K562 (cell line): Measurements from ENCODE around the gene PLS1. TPM values are rescaled to one million over a fixed set of nuclear protein-coding genes. Genes with fewer than 3 reads are reported as not detected.

Source experiments
- ATAC-seq: fragments of 200-7000 bp; cut with Tn5 transposase; 3 replicates; pipeline ENCODE4 v1.9.1; 2020; ENCODE audit warnings: moderate library complexity
- BruUV-seq: library from RNA; stranded (reverse); fragments of 400-500 nt; replicated peaks from 2 replicates; lab custom pipeline; 2021; lab: Mats Ljungman, UMichigan
- CTCF ChIA-PET: fragments of 300-600 bp; formaldehyde crosslinking; extraction: SDS; loops from one replicate; lab custom pipeline; 2021; ENCODE audit warnings: low intra/inter-chr PET ratio; lab: Yijun Ruan, JAX
- POLR2A ChIA-PET: fragments of 300-600, 350-650 bp; sonication (Branson Sonifier 250); formaldehyde crosslinking; extraction: SDS; loops from one replicate; lab custom pipeline; 2021; ENCODE audit warnings: antibody characterized with exemption, inconsistent platforms; lab: Yijun Ruan, JAX
- DNase-seq, 4 experiments: peaks; one replicate each; pipeline versions ENCODE4 v3.0.0 to v3.0.0-alpha.2; 2011 to 2018; ENCODE audit warnings: low spot score in 3 of 4, mixed read lengths in 3 of 4; ENCODE audit errors: extremely low read depth in 1 of 4
- FAIRE-seq: peaks from 2 replicates; lab custom pipeline; 2011; peaks lifted over from hg19 to GRCh38; lab: Jason Lieb, UNC
- H2AFZ ChIP-seq: 2 replicates; pipeline ENCODE4 v1.6.0; 2011; ENCODE audit warnings: low read depth, low read length, control low read depth, inconsistent platforms
- H3K27ac ChIP-seq: fragments of 200-600 bp; 3 replicates; pipeline ENCODE4 v1.8.0; 2011; ENCODE audit warnings: low read depth, mild to moderate bottlenecking, control low read depth, inconsistent platforms, low read length, moderate library complexity, mixed read lengths; ENCODE audit errors: extremely low read depth
- H3K27me3 ChIP-seq, 2 experiments: fragments of 300-600 bp in 1 of 2; 2 replicates in 1 of 2; 3 replicates in 1 of 2; pipeline versions ENCODE4 v1.6.0 to v1.8.0; 2011; ENCODE audit warnings: inconsistent platforms in 2 of 2, low read length in 2 of 2, mild to moderate bottlenecking in 1 of 2, mixed read lengths in 1 of 2, moderate library complexity in 1 of 2; ENCODE audit not compliant: control insufficient read depth in 2 of 2, insufficient read depth in 2 of 2
- H3K36me3 ChIP-seq: fragments of 300-600 bp; 3 replicates; pipeline ENCODE4 v1.8.0; 2011; ENCODE audit warnings: mild to moderate bottlenecking, low read length, inconsistent platforms; ENCODE audit not compliant: control insufficient read depth, insufficient read depth
- H3K4me1 ChIP-seq, 2 experiments: fragments of 200-600 bp in 1 of 2; replicated peaks in 1 of 2; 2 replicates in 1 of 2; 3 replicates in 1 of 2; pipeline versions ENCODE4 v1.5.1 to v1.8.0; 2011; ENCODE audit warnings: inconsistent platforms in 2 of 2, low read length in 2 of 2, mild to moderate bottlenecking in 1 of 2, mixed read lengths in 1 of 2, moderate library complexity in 1 of 2; ENCODE audit not compliant: control insufficient read depth in 2 of 2, insufficient read depth in 2 of 2
- H3K4me2 ChIP-seq: 2 replicates; pipeline ENCODE4 v1.6.1; 2011; ENCODE audit warnings: low read length, control low read depth, inconsistent platforms, mixed read lengths; ENCODE audit not compliant: insufficient read depth
- H3K4me3 ChIP-seq: fragments of 200-600 bp; sonication (generic), shearing (Covaris generic); 2 replicates; pipeline ENCODE4 v1.5.1; 2016; ENCODE audit warnings: control low read depth, inconsistent platforms
- H3K79me2 ChIP-seq: fragments of 200-600 bp; 3 replicates; pipeline ENCODE4 v1.8.0; 2011; ENCODE audit warnings: low read length, inconsistent platforms; ENCODE audit not compliant: control insufficient read depth, insufficient read depth
- H3K9ac ChIP-seq, 2 experiments: 2 replicates each; pipeline versions ENCODE4 v1.6.0 to v1.6.1; 2011; ENCODE audit warnings: low read depth in 2 of 2, low read length in 2 of 2, control low read depth in 1 of 2, inconsistent platforms in 1 of 2, mild to moderate bottlenecking in 1 of 2, mixed read lengths in 1 of 2; ENCODE audit not compliant: insufficient read depth in 1 of 2
- H3K9me1 ChIP-seq: one replicate; pipeline ENCODE4 v1.6.0; 2011; ENCODE audit warnings: inconsistent platforms, mild to moderate bottlenecking, low read length, moderate library complexity; ENCODE audit not compliant: control insufficient read depth, insufficient read depth
- H3K9me3 ChIP-seq: replicated peaks from 2 replicates; pipeline ENCODE4 v1.5.1; 2011; ENCODE audit warnings: low read depth, low read length, inconsistent platforms; ENCODE audit not compliant: control insufficient read depth, insufficient read depth
- H4K20me1 ChIP-seq: replicated peaks from 2 replicates; pipeline ENCODE4 v1.6.1; 2011; ENCODE audit warnings: low read length, inconsistent platforms, mixed read lengths; ENCODE audit not compliant: control insufficient read depth, insufficient read depth
- GABPA ChIP-seq: fragments of 200-800 bp; sonication (Bioruptor generic); conservative IDR thresholded peaks from 2 replicates; pipeline ENCODE4 v1.6.1; 2016; ENCODE audit warnings: low read depth, missing genetic modification characterization, missing compliant biosample characterization
- HLTF ChIP-seq: fragments of 450-650 bp; IDR thresholded peaks from 2 replicates; pipeline ENCODE4 v1.6.1; 2016
- NCOR1 ChIP-seq: fragments of 450-650 bp; IDR thresholded peaks from 2 replicates; pipeline ENCODE4 v1.6.1; 2016; ENCODE audit warnings: mild to moderate bottlenecking, moderate library complexity
- PML ChIP-seq: IDR thresholded peaks from 2 replicates; pipeline ENCODE4 v1.6.1; 2012; ENCODE audit warnings: low read length, inconsistent platforms
- YBX1 ChIP-seq: fragments of 450-650 bp; IDR thresholded peaks from 2 replicates; pipeline ENCODE4 v1.7.1; 2016; ENCODE audit warnings: mild to moderate bottlenecking
- ZBTB8A ChIP-seq: fragments of 450-650 bp; IDR thresholded peaks from 2 replicates; pipeline ENCODE4 v1.6.1; 2018; ENCODE audit warnings: mild to moderate bottlenecking, moderate library complexity; ENCODE audit not compliant: partially characterized antibody
- WGBS: fragments of 100-300 bp; shearing (Covaris generic); methylation state at CpG from one replicate; pipeline ENCODE4 v1.1.6; 2016; ENCODE audit warnings: low coverage, mixed read lengths; ENCODE audit not compliant: insufficient coverage; ENCODE audit errors: missing lambda C conversion rate; 5-methylcytosine and 5-hydroxymethylcytosine counted together
- in situ Hi-C: fragments of 300-500 bp; cut with MboI; formaldehyde crosslinking; loops from 4 replicates; pipeline ENCODE4 v1.15.0; 2018; ENCODE audit warnings: inconsistent platforms, mixed read lengths
- intact Hi-C: fragments of 100-400 bp; cut with micrococcal nuclease; formaldehyde crosslinking; loops from 2 replicates; pipeline ENCODE4 v1.14.2; 2022
- polyA plus RNA-seq, 8 experiments: library from polyadenylated mRNA; depleted of rRNA in 4 of 8; stranded (reverse) in 5 of 8; unstranded in 3 of 8; fragments of >200 nt; fragmentation: Nextera tagmentation in 2 of 8; fragmentation: Illumina TruSeq in 1 of 8; extraction: Ambion mirVana in 2 of 8; extraction: Trizol in 1 of 8; gene quantifications; 2 replicates each; pipeline versions ENCODE4 v1.2.1 to v1.2.3, GENCODE V29; 2011 to 2014; ENCODE audit warnings: inconsistent platforms in 1 of 8, missing spikeins in 1 of 8
- total RNA-seq, 7 experiments: library from RNA; depleted of rRNA in 6 of 7; stranded (reverse); fragments of >200 nt in 6 of 7; fragmentation: Illumina TruSeq in 2 of 7; extraction: Trizol in 2 of 7; gene quantifications; 2 replicates each; pipeline versions ENCODE4 v1.2.1 to v1.2.3, GENCODE V29; 2011 to 2021; ENCODE audit warnings: low replicate concordance in 1 of 7
- TF ChIP-seq, protein P1 (sequence below), 3 experiments: fragments of 200-800 bp in 1 of 3; fragments of 250-450 bp in 1 of 3; fragments of 450-650 bp in 1 of 3; sonication (Bioruptor Pico) in 1 of 3; sonication (Bioruptor generic) in 1 of 3; formaldehyde crosslinking in 1 of 3; IDR thresholded peaks; 2 replicates each; pipeline versions ENCODE4 v1.6.1 to v1.8.0; 2016 to 2022; ENCODE audit warnings: mild to moderate bottlenecking in 2 of 3, missing genetic modification characterization in 2 of 3, missing compliant biosample characterization in 1 of 3, moderate library complexity in 1 of 3
- TF ChIP-seq, protein P2 (sequence below): sonication (generic); formaldehyde crosslinking; IDR thresholded peaks from 2 replicates; pipeline ENCODE4 v1.8.0; 2022; ENCODE audit warnings: mild to moderate bottlenecking, missing genetic modification reagents

Gene PLS1
- total and polyA plus RNA-seq, 9 of the 15 experiments (the other 6 are each of a cell fraction or from before 2014, with no cell fraction given), result 6.1 to 21.3 (median 13.0) TPM

- FAIRE-seq (no peak), ATAC-seq (no peak), DNase-seq (no peak)
- no peak overlapping the region for H3K4me3 ChIP-seq
- H3K4me2 ChIP-seq, result no peak overlapping the region
- intact Hi-C loops, result no loop called here
- WGBS, result 58% methylated on average over 2 of the region's 2 CpGs
- POLR2A ChIA-PET, result no interaction called here
- peaks cover 0 to 19% of the 10 kb centered on the region in 2 experiments; a peak in 2 of 5 replicates for H3K4me1 ChIP-seq
- no peak overlapping the region for H3K9ac ChIP-seq
- in situ Hi-C loops, result no loop called here
- no peak overlapping the region for H3K27ac ChIP-seq
- H3K9me1 ChIP-seq, result no peaks in the 10 kb centered on the region
- no peaks in the 10 kb centered on the region for H3K9me3 ChIP-seq
- peaks cover 11% of the 10 kb centered on the region; the same call in 1 of the 2 replicates for H4K20me1 ChIP-seq
- no TSS peak for BruUV-seq
- H2AFZ ChIP-seq, result no peak overlapping the region
- TF ChIP-seq, protein P1, sequence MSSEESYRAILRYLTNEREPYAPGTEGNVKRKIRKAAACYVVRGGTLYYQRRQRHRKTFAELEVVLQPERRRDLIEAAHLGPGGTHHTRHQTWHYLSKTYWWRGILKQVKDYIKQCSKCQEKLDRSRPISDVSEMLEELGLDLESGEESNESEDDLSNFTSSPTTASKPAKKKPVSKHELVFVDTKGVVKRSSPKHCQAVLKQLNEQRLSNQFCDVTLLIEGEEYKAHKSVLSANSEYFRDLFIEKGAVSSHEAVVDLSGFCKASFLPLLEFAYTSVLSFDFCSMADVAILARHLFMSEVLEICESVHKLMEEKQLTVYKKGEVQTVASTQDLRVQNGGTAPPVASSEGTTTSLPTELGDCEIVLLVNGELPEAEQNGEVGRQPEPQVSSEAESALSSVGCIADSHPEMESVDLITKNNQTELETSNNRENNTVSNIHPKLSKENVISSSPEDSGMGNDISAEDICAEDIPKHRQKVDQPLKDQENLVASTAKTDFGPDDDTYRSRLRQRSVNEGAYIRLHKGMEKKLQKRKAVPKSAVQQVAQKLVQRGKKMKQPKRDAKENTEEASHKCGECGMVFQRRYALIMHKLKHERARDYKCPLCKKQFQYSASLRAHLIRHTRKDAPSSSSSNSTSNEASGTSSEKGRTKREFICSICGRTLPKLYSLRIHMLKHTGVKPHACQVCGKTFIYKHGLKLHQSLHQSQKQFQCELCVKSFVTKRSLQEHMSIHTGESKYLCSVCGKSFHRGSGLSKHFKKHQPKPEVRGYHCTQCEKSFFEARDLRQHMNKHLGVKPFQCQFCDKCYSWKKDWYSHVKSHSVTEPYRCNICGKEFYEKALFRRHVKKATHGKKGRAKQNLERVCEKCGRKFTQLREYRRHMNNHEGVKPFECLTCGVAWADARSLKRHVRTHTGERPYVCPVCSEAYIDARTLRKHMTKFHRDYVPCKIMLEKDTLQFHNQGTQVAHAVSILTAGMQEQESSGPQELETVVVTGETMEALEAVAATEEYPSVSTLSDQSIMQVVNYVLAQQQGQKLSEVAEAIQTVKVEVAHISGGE (CRISPR knock-in tag; IDR thresholded peaks at IDR 0.05), result no peak
- TF ChIP-seq PML, result no peak
- no peak for TF ChIP-seq GABPA
- no peak for TF ChIP-seq HLTF
- TF ChIP-seq YBX1, result no peak
- TF ChIP-seq, protein P2, sequence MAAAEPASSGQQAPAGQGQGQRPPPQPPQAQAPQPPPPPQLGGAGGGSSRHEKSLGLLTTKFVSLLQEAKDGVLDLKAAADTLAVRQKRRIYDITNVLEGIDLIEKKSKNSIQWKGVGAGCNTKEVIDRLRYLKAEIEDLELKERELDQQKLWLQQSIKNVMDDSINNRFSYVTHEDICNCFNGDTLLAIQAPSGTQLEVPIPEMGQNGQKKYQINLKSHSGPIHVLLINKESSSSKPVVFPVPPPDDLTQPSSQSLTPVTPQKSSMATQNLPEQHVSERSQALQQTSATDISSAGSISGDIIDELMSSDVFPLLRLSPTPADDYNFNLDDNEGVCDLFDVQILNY (CRISPR knock-in tag), result no peak
- TF ChIP-seq NCOR1, result no peak
- no peak for TF ChIP-seq ZBTB8A
- no peaks in the 10 kb centered on the region for H3K27me3 ChIP-seq
- no peaks in the 10 kb centered on the region; the same call in 2 of the 3 replicates for H3K79me2 ChIP-seq
- CTCF ChIA-PET, result no interaction called here
- no peaks in the 10 kb centered on the region; the same call in 2 of the 3 replicates for H3K36me3 ChIP-seq
These were observed 19.0 kb downstream of the PLS1 start for GRCh38 chr3:142615171-142615570.
